Panc1 (cell line): ENCODE results near the gene ENGASE. TPM values are rescaled to one million over a fixed set of nuclear protein-coding genes. Genes with fewer than 3 reads are reported as not detected.

ENCODE experiments used
- ATAC-seq: fragments of 200-7000 bp; cut with Tn5 transposase; 2 replicates; pipeline ENCODE4 v1.9.1; 2020; ENCODE audit warnings: mild to moderate bottlenecking, moderate library complexity
- BruUV-seq: library from RNA; stranded (reverse); fragments of 400-500 nt; replicated peaks from 2 replicates; lab custom pipeline; 2021; lab: Mats Ljungman, UMichigan
- CTCF ChIA-PET: fragments of 300-600 bp; sonication (Branson Sonifier 250); formaldehyde crosslinking; loops from one replicate; lab custom pipeline; 2022; ENCODE audit warnings: antibody characterized with exemption; lab: Charles Lee
- POLR2A ChIA-PET: fragments of 300-600 bp; sonication (Branson Sonifier 250); formaldehyde crosslinking; loops from one replicate; lab custom pipeline; 2022; ENCODE audit warnings: antibody characterized with exemption; lab: Charles Lee
- DNase-seq: peaks from one replicate; pipeline ENCODE4 v3.0.0-alpha.2; 2010; ENCODE audit warnings: low read depth, low spot score
- H3K27ac ChIP-seq: 2 replicates; pipeline ENCODE4 v1.5.1; 2011; ENCODE audit warnings: mild to moderate bottlenecking, low read length, inconsistent platforms
- H3K27me3 ChIP-seq: fragments of 200-500 bp; sonication (Bioruptor generic); 2 replicates; pipeline ENCODE4 v1.6.0; 2014; ENCODE audit warnings: low read length, inconsistent platforms; ENCODE audit not compliant: control insufficient read depth, insufficient read depth
- H3K36me3 ChIP-seq: fragments of 200-500 bp; sonication (Bioruptor generic); 2 replicates; pipeline ENCODE4 v1.5.1; 2014; ENCODE audit warnings: inconsistent platforms, mild to moderate bottlenecking, low read length, moderate library complexity; ENCODE audit not compliant: control insufficient read depth, insufficient read depth
- H3K4me1 ChIP-seq: 2 replicates; pipeline ENCODE4 v1.5.1; 2011; ENCODE audit warnings: inconsistent platforms, mild to moderate bottlenecking, low read length, moderate library complexity; ENCODE audit not compliant: control insufficient read depth, insufficient read depth
- H3K4me3 ChIP-seq, 2 experiments: 2 replicates each; pipeline ENCODE4 v1.5.1; 2011 to 2012; ENCODE audit warnings: low read depth in 2 of 2, low read length in 2 of 2, mild to moderate bottlenecking in 2 of 2, inconsistent platforms in 1 of 2, moderate library complexity in 1 of 2
- H3K9me3 ChIP-seq: fragments of 200-500 bp; sonication (Bioruptor generic); 2 replicates; pipeline ENCODE4 v1.5.1; 2014; ENCODE audit warnings: low read depth, mild to moderate bottlenecking, inconsistent platforms, low read length, moderate library complexity; ENCODE audit not compliant: control insufficient read depth, insufficient read depth
- CTCF ChIP-seq: fragments of 450-650 bp; IDR thresholded peaks from 2 replicates; pipeline ENCODE4 v1.5.1; 2017; ENCODE audit warnings: mild to moderate bottlenecking
- POLR2AphosphoS5 ChIP-seq: IDR thresholded peaks from 2 replicates; pipeline ENCODE4 v1.6.1; 2012; ENCODE audit warnings: mild to moderate bottlenecking, low read depth, low read length, moderate library complexity
- REST ChIP-seq, 2 experiments: IDR thresholded peaks; 2 replicates each; pipeline ENCODE4 v1.6.1; 2011 to 2012; ENCODE audit warnings: low read depth in 2 of 2, control low read depth in 1 of 2, low read length in 1 of 2, mild to moderate bottlenecking in 1 of 2, moderate library complexity in 1 of 2; ENCODE audit not compliant: insufficient read depth in 1 of 2
- SIN3A ChIP-seq: IDR thresholded peaks from 2 replicates; pipeline ENCODE4 v1.6.1; 2012; ENCODE audit warnings: low read depth, mild to moderate bottlenecking, low read length, moderate library complexity, borderline replicate concordance; ENCODE audit not compliant: insufficient read depth
- TCF7L2 ChIP-seq: IDR thresholded peaks from 2 replicates; pipeline ENCODE4 v1.6.1; 2011; ENCODE audit warnings: mild to moderate bottlenecking, low read depth, low read length, inconsistent platforms
- in situ Hi-C: cut with HindIII; loops from 2 replicates; pipeline ENCODE4 v1.10.0; 2016; ENCODE audit warnings: low sequenced_read_pairs, low pct_unique_long_range_greater_than_20kb
- intact Hi-C: fragments of 100-400 bp; cut with micrococcal nuclease; formaldehyde crosslinking; loops from one replicate; pipeline ENCODE4 v1.10.0; 2022; ENCODE audit not compliant: unreplicated experiment
- total RNA-seq: library from RNA; stranded (reverse); gene quantifications from one replicate; pipeline ENCODE4 v1.2.1, GENCODE V29; 2021; ENCODE audit not compliant: unreplicated experiment

The ENGASE gene
- total RNA-seq, 1 experiment from 2014 or later: 32.3 TPM

GRCh38 chr17:79047923-79048825 is 26.4 kb upstream of the ENGASE start:
- intact Hi-C loops (no loop called here), in situ Hi-C loops (no loop called here)
- CTCF ChIA-PET: interaction anchor here (0.5 to 0.6 kb wide), 3 partner anchors 60 to 1107 kb away, joined by 3 read pairs; no protein-coding TSS in a partner anchor

More at GRCh38 chr17:79047923-79048825, 26.4 kb upstream of the ENGASE start:
- no peak; the same call in 1 of the 2 replicates for ATAC-seq
- Histone ChIP-seq H3K27ac (no peak overlapping the region), H3K27me3 (no peaks in the 10 kb centered on the region; the same call in 1 of the 2 replicates), H3K4me1 (no peaks in the 10 kb centered on the region), H3K36me3 (no peaks in the 10 kb centered on the region), H3K4me3 (no peak overlapping the region), H3K9me3 (no peaks in the 10 kb centered on the region)
- DNase-seq: no peak
- no peak for TF ChIP-seq POLR2AphosphoS5
- no peak for TF ChIP-seq CTCF
- TF ChIP-seq TCF7L2: no peak
- TF ChIP-seq REST (IDR thresholded peaks at IDR 0.05; ENCODE audit: insufficient read depth in 1 of 2, low read depth in 2 of 2, low read length in 1 of 2): no peak
- no peak for TF ChIP-seq SIN3A
- no TSS peak for BruUV-seq
- POLR2A ChIA-PET: interaction anchor here (0.6 kb wide), 1 partner anchor 25 kb away, joined by 3 read pairs; no protein-coding TSS in a partner anchor
